Measurements from ENCODE around the gene CLDN12. TPM values are rescaled to one million over a fixed set of nuclear protein-coding genes. Genes with fewer than 3 reads are reported as not detected.
"Not testable (repeated sequence)": the region's sequence is repeated elsewhere in the genome, so short reads cannot be mapped to it uniquely, and the experiment has no call there.

The CLDN12 gene
- total RNA-seq, 2 donors from 2014 or later, result 33.1 to 43.9 TPM

- no peak overlapping the region for H3K27ac ChIP-seq
- 42% methylated on average over 2 of the region's 2 CpGs for WGBS
- intact Hi-C loops (cut with DNase I), result loop anchor here (5.0 to 10.0 kb wide), 3 partner anchors 137 to 579 kb away; partner anchors contain the start of gene CDK14
These were observed 54.8 kb downstream of the CLDN12 start for GRCh38 chr7:90458104-90458503.

GRCh38 chr7:90459888-90460287, 56.6 kb downstream of the CLDN12 start:
- Histone ChIP-seq H3K27me3 (replicated peaks; ENCODE audit: insufficient read depth) (no peaks in the 10 kb centered on the region), H3K4me3 (no peak overlapping the region), H3K9me3 (no peaks in the 10 kb centered on the region), H3K27ac (no peak overlapping the region), H3K36me3 (no peaks in the 10 kb centered on the region), H3K4me1 (replicated peaks) (no peaks in the 10 kb centered on the region)
- no peak for TF ChIP-seq CTCF (IDR thresholded peaks at IDR 0.05)
- no peak for TF ChIP-seq POLR2A (IDR thresholded peaks at IDR 0.05)
- no peak for TF ChIP-seq POLR2AphosphoS5 (IDR thresholded peaks at IDR 0.05)
- no peak for DNase-seq (ENCODE audit: low spot score)
- intact Hi-C loops (cut with DNase I), result loop anchor here (5.0 to 10.0 kb wide), 3 partner anchors 135 to 577 kb away; partner anchors contain the start of gene CDK14
- 86% methylated on average over 4 of the region's 4 CpGs for WGBS

More at GRCh38 chr7:90458104-90458503, 54.8 kb downstream of the CLDN12 start:
- no peaks in the 10 kb centered on the region for H3K9me3 ChIP-seq
- TF ChIP-seq CTCF (IDR thresholded peaks at IDR 0.05), result no peak
- H3K4me1 ChIP-seq (replicated peaks), result no peaks in the 10 kb centered on the region
- no peaks in the 10 kb centered on the region for H3K27me3 ChIP-seq (replicated peaks; ENCODE audit: insufficient read depth)
- H3K36me3 ChIP-seq, result no peaks in the 10 kb centered on the region
- no peak overlapping the region for H3K4me3 ChIP-seq
- DNase-seq (ENCODE audit: low spot score), result no peak

GRCh38 chr7:90461219-90461618, 58.0 kb downstream of the CLDN12 start:
- H3K4me3 ChIP-seq, result no peak overlapping the region
- no peaks in the 10 kb centered on the region for H3K4me1 ChIP-seq (replicated peaks)
- H3K36me3 ChIP-seq, result no peaks in the 10 kb centered on the region
- no peak for TF ChIP-seq POLR2A (IDR thresholded peaks at IDR 0.05)
- TF ChIP-seq POLR2AphosphoS5 (IDR thresholded peaks at IDR 0.05), result peak; percentile 10
- intact Hi-C loops (cut with DNase I), result no loop called here
- H3K27ac ChIP-seq, result peak overlapping the region in 1 of 2 donors; percentile 45
- no peaks in the 10 kb centered on the region for H3K9me3 ChIP-seq
- no peaks in the 10 kb centered on the region for H3K27me3 ChIP-seq (replicated peaks; ENCODE audit: insufficient read depth)
- DNase-seq (ENCODE audit: low spot score), result no peak

GRCh38 chr7:90463151-90463628, 59.9 kb downstream of the CLDN12 start:
- H3K4me1 ChIP-seq (replicated peaks); H3K36me3 ChIP-seq; DNase-seq (ENCODE audit: low spot score); intact Hi-C loops (cut with DNase I); H3K9me3 ChIP-seq; H3K27me3 ChIP-seq (replicated peaks; ENCODE audit: insufficient read depth): not testable (repeated sequence)
- Histone ChIP-seq H3K4me3 (peak overlapping the region; percentile 15 to 18), H3K27ac (peak overlapping the region; percentile 20 to 47)
- 40% methylated on average over 4 of the region's 4 CpGs for WGBS
- peak; percentile 18 for TF ChIP-seq POLR2AphosphoS5 (IDR thresholded peaks at IDR 0.05)

Other genes with a start within 250 kb of the CLDN12 start
- gene STEAP1, start 249.0 kb upstream of the CLDN12 start, total RNA-seq, result 100 to 1,000 TPM in 1 of 2 donors, 10 to 100 TPM in 1; 67.3 to 230 TPM
- 100 to 1,000 TPM; 167 to 555 TPM for gene STEAP2, start 191.7 kb upstream of the CLDN12 start, total RNA-seq
- gene CFAP69, start 158.3 kb upstream of the CLDN12 start, total RNA-seq, result 10 to 100 TPM; 27.4 to 50.6 TPM
- gene FAM237B, start 82.2 kb upstream of the CLDN12 start, total RNA-seq, result not detected
- 10 to 100 TPM; 16.2 to 20.4 TPM for gene GTPBP10, start 56.7 kb upstream of the CLDN12 start, total RNA-seq
- not detected for gene PTTG1IP2, start 66.2 kb downstream of the CLDN12 start, total RNA-seq
- 10 to 100 TPM; 13.7 to 20.7 TPM for gene CDK14, start 192.9 kb downstream of the CLDN12 start, total RNA-seq